ENCODE data around the gene TIE1. TPM values are rescaled to one million over a fixed set of nuclear protein-coding genes. Genes with fewer than 3 reads are reported as not detected.
A peak's percentile ranks its signal among the peaks of the same experiment; 100 is the strongest.

The TIE1 gene
- total and polyA plus RNA-seq, 9 of the 15 experiments (the other 6 are each of a cell fraction or from before 2014, with no cell fraction given): 0.07 to 0.49 (median 0.14) TPM; not detected in 4

DNA sequence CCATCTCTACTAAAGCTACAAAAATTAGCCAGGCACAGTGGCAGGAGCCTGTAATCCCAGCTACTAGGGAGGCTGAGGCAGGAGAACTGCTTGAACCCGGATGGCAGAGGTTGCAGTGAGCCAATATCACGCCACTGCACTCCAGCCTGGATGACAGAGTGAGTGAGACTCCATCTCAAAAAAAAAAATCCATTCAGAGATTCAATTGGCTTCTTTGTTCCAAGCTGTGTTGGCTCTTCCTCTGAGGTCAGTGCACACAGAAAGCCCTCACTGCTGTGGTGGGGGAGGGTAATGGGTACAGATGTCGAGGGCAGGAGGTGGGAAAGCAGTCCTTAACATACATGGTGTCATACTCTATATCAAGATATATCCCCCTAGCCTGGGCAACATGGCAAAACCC is 14.7 kb downstream of the TIE1 start (continued):
- TF ChIP-seq CEBPG (CRISPR knock-in tag; IDR thresholded peaks at IDR 0.05): no peak
- no peak for TF ChIP-seq CEBPG (tag; conservative IDR thresholded peaks at IDR 0.05 in 1 of 2, IDR thresholded peaks at IDR 0.05 in 1 of 2)

DNA sequence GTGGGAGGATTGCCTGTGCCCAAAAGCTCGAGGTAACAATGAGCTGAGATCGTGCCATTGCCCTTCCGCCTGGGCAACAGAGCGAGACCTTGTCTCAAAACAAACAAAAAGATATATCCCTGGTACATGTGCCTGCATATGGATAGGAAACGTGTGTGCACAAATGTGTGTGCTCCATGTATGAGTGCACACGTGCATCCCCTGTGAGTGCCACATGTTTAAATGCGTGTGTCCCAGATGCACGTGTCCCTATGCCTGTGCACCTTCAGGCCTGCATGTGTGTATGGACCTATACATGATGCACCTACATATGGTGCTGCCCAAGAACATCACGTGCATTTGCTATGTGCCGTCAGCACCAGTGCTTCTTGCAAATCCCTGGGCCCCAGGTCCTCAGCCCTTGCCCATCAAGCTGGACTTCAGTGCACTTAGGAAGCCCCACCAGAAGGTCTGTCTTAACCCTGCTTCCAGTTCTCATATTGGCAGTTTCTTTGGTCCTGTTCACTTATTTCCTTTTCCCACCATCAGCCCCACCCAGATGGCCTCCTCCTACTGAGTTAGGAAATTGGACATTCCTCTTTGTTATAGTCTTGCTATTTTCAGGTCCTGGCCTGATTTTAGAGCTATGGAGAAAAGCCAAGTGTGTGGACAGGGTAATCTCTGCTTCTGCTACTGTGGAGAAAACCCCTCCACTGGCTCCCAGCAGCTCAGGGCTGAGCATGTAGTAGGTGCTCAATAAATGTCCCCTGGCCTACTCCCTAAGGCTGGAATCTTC is 15.4 kb downstream of the TIE1 start:
- Histone ChIP-seq H3K9ac (ENCODE audit: insufficient read depth in 1 of 2, low read depth in 2 of 2, low read length in 2 of 2) (no peak overlapping the region), H3K27me3 (ENCODE audit: control insufficient read depth in 2 of 2, insufficient read depth in 2 of 2, low read length in 2 of 2) (peaks cover 6 to 37% of the 10 kb centered on the region in 2 experiments; a peak in 3 of 5 replicates), H3K9me1 (ENCODE audit: control insufficient read depth, insufficient read depth, low read length) (no peaks in the 10 kb centered on the region), H2AFZ (ENCODE audit: low read depth, low read length) (no peak overlapping the region), H3K79me2 (ENCODE audit: control insufficient read depth, insufficient read depth, low read length) (no peaks in the 10 kb centered on the region), H4K20me1 (replicated peaks; ENCODE audit: control insufficient read depth, insufficient read depth, low read length) (peaks cover 8% of the 10 kb centered on the region; the same call in 1 of the 2 replicates), H3K4me2 (ENCODE audit: insufficient read depth, low read length) (no peak overlapping the region), H3K4me1 (replicated peaks in 1 of 2; ENCODE audit: control insufficient read depth in 2 of 2, insufficient read depth in 2 of 2, low read length in 2 of 2) (peaks cover 3 to 16% of the 10 kb centered on the region in 2 experiments; a peak in 3 of 5 replicates), H3K36me3 (ENCODE audit: control insufficient read depth, insufficient read depth, low read length) (no peaks in the 10 kb centered on the region), H3K27ac (ENCODE audit: extremely low read depth, low read depth, low read length) (no peak overlapping the region), H3K9me3 (replicated peaks; ENCODE audit: control insufficient read depth, insufficient read depth, low read depth, low read length) (no peaks in the 10 kb centered on the region), H3K4me3 (no peak overlapping the region)
- FAIRE-seq: no peak
- no peak for DNase-seq (ENCODE audit: extremely low read depth in 1 of 4, low spot score in 3 of 4)
- 14% methylated on average over 10 of the region's 10 CpGs for WGBS (ENCODE audit: insufficient coverage, low coverage, missing lambda C conversion rate)
- intact Hi-C loops (cut with micrococcal nuclease) (no loop called here), in situ Hi-C loops (cut with MboI) (no loop called here)
- BruUV-seq (replicated peaks): no TSS peak
- ATAC-seq: no peak
- POLR2A ChIA-PET: interaction anchor here (1.1 kb wide), 1 partner anchor 13 kb away, joined by 3 read pairs; no protein-coding TSS in a partner anchor
- CTCF ChIA-PET (ENCODE audit: low intra/inter-chr PET ratio): no interaction called here
- TF ChIP-seq NR2C1 (IDR thresholded peaks at IDR 0.05): no peak
- no peak for TF ChIP-seq NR2C1 (tag; IDR thresholded peaks at IDR 0.05)
- no peak for TF ChIP-seq MIER1 (IDR thresholded peaks at IDR 0.05; ENCODE audit: low read depth)
- TF ChIP-seq, protein P1, sequence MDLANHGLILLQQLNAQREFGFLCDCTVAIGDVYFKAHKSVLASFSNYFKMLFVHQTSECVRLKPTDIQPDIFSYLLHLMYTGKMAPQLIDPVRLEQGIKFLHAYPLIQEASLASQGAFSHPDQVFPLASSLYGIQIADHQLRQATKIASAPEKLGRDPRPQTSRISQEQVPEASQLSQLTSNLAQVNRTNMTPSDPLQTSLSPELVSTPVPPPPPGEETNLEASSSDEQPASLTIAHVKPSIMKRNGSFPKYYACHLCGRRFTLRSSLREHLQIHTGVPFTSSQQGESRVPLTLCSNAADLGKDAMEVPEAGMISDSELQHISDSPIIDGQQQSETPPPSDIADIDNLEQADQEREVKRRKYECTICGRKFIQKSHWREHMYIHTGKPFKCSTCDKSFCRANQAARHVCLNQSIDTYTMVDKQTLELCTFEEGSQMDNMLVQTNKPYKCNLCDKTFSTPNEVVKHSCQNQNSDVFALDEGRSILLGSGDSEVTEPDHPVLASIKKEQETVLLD (IDR thresholded peaks at IDR 0.05): no peak
- TF ChIP-seq, protein P2, sequence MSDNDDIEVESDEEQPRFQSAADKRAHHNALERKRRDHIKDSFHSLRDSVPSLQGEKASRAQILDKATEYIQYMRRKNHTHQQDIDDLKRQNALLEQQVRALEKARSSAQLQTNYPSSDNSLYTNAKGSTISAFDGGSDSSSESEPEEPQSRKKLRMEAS (CRISPR knock-in tag; IDR thresholded peaks at IDR 0.05): peak; percentile 20; the same call in 1 of the 2 replicates
- TF ChIP-seq ZNF212 (CRISPR knock-in tag; IDR thresholded peaks at IDR 0.05): no peak
- 0 out of 2 replicates have a peak, but pooled peaks have one; percentile 22 for TF ChIP-seq BHLHE40 (IDR thresholded peaks at IDR 0.05; ENCODE audit: low read length)
- TF ChIP-seq, protein P3, sequence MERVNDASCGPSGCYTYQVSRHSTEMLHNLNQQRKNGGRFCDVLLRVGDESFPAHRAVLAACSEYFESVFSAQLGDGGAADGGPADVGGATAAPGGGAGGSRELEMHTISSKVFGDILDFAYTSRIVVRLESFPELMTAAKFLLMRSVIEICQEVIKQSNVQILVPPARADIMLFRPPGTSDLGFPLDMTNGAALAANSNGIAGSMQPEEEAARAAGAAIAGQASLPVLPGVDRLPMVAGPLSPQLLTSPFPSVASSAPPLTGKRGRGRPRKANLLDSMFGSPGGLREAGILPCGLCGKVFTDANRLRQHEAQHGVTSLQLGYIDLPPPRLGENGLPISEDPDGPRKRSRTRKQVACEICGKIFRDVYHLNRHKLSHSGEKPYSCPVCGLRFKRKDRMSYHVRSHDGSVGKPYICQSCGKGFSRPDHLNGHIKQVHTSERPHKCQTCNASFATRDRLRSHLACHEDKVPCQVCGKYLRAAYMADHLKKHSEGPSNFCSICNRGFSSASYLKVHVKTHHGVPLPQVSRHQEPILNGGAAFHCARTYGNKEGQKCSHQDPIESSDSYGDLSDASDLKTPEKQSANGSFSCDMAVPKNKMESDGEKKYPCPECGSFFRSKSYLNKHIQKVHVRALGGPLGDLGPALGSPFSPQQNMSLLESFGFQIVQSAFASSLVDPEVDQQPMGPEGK (CRISPR knock-in tag; IDR thresholded peaks at IDR 0.05; ENCODE audit: borderline replicate concordance): no peak
- no peak for TF ChIP-seq ZNF133 (CRISPR knock-in tag; IDR thresholded peaks at IDR 0.05)
- TF ChIP-seq PHB2 (IDR thresholded peaks at IDR 0.05; ENCODE audit: low read depth): no peak
- TF ChIP-seq, protein P4, sequence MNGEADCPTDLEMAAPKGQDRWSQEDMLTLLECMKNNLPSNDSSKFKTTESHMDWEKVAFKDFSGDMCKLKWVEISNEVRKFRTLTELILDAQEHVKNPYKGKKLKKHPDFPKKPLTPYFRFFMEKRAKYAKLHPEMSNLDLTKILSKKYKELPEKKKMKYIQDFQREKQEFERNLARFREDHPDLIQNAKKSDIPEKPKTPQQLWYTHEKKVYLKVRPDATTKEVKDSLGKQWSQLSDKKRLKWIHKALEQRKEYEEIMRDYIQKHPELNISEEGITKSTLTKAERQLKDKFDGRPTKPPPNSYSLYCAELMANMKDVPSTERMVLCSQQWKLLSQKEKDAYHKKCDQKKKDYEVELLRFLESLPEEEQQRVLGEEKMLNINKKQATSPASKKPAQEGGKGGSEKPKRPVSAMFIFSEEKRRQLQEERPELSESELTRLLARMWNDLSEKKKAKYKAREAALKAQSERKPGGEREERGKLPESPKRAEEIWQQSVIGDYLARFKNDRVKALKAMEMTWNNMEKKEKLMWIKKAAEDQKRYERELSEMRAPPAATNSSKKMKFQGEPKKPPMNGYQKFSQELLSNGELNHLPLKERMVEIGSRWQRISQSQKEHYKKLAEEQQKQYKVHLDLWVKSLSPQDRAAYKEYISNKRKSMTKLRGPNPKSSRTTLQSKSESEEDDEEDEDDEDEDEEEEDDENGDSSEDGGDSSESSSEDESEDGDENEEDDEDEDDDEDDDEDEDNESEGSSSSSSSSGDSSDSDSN (IDR thresholded peaks at IDR 0.05; ENCODE audit: borderline replicate concordance in 1 of 2, low read depth in 2 of 2, low read length in 2 of 2): no peak
- no peak for TF ChIP-seq ZNF24 (IDR thresholded peaks at IDR 0.05)
- no peak for TF ChIP-seq RCOR1 (IDR thresholded peaks at IDR 0.05; ENCODE audit: borderline replicate concordance in 1 of 2, low read depth in 2 of 2, low read length in 2 of 2)
